ENCODE measurements around the gene SDK2.
A peak's percentile ranks its signal among the peaks of the same experiment; 100 is the strongest.
"Not testable (repeated sequence)": the region's sequence is repeated elsewhere in the genome, so short reads cannot be mapped to it uniquely, and the experiment has no call there.

SDK2 gene

DNA sequence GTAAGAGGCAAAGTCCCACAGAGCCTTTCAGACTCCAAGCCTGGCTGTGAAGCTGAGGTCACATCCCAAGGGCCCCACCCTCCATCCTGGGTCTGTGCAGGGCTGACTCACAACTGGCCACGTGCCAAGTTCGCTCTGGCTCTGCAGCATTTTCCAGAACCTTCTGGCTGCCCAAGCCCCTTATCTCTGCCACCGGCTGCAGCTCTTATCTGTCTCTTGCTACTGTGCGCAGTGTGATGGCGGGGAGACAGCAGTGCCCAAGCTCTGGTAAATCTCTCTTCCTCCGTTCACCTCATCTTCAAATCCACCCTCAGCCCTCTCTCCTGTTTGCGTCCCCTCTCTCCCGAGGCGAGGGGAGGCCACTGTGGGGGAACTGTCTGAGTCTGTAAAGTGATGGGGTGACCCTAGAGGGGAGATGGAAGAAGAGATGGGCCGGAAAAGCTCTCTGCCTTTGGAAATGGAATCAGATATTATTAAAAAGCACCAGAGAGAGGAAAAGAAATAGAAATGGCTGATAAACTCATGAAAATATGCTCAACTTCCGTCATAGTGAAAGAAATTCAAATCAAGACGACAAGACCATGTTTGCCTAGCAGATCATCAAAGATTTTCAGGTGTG lies 169.8 kb downstream of the SDK2 start:
- peak; percentile 13 for DNase-seq

DNA sequence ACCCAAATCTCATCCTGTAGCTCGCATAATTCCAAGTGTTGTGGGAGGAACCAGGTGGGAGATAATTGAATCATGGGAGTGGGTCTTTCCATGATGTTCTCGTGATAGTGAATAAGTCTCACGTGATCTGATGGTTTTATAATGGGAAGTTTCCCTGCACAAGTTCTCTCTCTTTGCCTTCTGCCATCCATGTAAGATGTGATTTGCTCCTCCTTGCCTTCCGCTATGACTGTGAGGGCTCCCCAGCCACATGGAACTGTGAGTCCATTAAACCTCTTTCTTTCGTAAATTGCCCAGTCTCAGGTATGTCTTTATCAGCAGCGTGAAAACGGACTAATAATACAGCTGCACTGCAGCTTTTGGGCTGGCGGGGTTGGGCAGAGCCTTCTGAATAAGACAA lies 171.5 kb downstream of the SDK2 start:
- DNase-seq = not testable (repeated sequence)

- DNase-seq = no peak
These were observed 172.3 kb downstream of the SDK2 start for GRCh38 chr17:73471924-73472323.

DNA sequence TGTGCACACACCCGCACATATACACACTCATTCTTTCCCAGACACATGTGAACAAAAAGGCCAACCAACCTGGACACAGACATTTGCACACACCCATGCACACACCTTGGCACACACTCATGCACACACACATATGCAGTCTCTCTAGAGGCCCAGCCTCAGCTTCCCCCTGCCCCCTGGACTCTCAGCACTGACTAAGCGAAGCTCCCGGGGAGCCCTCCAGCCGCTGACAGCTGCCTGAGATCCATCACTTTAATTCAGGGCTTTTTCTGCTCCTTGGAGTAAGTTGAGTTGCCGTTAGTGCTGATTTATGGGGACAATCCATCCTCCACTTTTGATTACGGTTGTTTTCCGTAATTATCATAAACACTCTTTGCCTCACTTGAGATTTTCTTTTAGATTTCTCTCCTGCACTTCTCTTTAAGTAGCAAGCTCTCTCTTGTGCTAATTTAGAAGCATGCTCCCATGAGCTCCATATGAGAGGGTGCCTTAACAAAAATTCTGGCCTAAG lies 173.9 kb downstream of the SDK2 start:
- no peak for DNase-seq

DNA sequence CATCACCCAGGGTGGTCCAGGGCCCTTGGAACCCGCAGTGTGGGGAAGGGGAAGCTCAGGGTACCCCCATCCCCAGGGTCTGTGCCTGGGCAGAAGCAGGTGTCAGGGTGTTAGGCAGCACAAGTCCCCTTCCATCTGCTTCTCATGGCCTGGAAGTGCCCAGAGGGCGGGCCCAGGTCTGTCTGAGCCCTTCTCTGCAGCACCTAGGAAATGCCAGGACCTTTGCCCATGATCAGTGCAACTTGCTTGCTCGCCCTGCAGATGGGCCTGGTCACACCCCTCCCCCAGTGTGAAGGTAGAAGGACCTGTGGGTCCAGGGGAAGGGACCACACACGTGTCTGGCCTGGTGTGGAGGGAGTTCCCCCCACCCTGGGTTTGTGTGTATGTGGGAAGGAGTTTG lies 174.9 kb downstream of the SDK2 start:
- no peak for DNase-seq

DNA sequence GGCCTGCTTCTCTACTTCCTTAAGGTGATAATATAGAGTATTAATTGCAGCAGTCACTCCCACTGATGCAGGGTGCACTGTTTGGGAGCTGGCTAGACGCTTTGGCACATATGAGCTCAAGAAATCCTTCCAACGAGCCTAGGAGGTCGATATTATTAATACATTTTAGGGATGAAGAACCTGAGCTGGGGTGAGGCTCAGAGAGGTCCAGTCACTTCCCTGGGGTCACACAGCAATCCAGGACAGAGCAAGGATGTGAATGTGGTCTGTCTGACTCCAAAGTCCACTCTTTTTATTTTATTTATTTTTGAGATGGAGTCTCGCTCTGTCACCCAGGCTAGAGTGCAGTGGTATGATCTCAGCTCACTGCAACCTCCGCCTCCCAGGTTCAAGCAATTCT lies 176.0 kb downstream of the SDK2 start:
- no peak for DNase-seq

- no peak for DNase-seq
These were observed 176.6 kb downstream of the SDK2 start for GRCh38 chr17:73467651-73468050.

DNA sequence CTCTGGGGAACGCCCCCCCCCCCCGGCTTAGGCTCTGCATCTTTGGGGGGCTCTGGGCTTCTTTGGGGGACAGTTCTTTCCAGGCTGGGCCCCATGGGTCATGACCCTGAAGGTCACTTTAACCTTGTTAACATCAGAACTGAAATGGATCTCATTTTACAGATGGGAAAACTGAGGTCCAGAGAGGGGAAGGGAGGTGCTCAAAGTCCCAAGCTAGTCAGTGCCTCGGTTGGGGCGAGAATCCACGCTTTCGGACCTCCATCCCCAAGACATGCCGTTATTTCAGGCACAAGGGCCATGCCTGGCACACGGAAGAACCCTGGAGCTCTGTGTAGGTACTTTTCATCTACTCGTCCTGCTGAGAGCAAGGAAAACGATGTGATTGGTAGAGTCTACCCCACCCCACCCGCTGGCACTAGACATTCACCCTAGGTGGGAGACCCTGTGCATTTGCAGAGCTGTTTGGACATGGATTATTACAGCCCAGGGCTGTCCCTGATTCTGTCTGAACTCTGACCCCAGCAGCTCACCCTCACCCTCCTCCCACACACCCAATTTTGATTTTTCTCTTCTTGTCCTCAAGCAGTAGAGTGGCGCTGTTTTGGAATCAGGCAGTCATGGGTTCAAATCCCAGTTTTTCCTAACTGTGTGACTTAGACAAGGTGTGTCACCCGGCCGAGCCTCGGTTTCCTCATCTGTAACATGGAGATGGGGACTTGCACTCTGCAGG lies 177.4 kb downstream of the SDK2 start:
- DNase-seq = no peak

DNA sequence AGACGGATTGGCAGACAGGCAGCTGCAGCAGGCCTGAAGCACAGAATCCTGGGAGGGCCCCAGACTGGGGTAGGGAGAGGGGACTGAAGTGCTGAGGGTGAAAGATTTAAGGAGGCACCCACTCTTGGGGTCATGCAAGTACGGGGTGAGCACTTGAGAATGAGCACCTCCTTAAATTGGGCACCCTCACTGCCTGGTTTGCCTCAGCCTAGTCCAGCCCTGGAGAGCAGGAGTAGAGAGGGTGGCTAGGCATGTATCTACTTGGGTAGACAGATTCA lies 178.4 kb downstream of the SDK2 start:
- DNase-seq = no peak

DNA sequence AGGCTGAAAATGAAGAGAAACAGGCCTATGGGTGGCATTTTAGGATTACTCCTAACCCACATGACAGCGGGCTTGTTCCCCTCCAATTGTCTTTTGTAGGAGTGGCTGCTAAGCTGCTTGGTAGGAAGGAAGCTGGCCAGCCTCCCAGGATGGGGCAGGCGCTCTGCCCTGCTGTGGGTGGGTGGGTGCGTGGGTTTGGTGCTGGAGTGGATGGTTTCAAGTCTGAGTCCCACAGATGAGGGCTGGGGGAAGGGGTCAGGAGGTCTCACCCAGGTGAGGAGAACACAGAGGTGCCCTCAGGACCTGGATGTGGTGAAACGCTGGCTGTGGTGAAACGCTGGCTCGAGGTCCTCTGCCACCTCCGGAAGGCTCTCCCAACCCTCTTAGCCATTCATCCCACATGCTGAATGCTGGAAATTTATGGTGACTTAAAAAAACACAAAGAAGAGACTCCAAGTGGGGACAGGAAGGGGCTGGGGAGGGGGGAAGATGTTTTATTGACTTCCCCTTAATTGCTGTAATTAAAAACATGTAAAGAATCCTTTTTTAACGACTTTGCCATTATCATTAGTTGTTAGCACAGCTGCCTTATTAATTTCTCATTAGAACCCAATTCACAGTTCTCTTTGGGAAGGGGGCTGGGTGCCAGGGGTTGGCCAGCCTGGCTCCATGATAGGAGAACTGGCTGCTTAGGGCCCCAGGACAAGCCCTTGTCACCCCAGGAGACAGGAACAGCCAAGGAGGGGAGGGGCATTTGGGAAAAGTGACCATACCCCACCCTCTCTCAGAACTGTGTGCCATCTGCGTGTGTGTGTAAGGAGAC lies 178.9 kb downstream of the SDK2 start:
- DNase-seq = no peak

DNA sequence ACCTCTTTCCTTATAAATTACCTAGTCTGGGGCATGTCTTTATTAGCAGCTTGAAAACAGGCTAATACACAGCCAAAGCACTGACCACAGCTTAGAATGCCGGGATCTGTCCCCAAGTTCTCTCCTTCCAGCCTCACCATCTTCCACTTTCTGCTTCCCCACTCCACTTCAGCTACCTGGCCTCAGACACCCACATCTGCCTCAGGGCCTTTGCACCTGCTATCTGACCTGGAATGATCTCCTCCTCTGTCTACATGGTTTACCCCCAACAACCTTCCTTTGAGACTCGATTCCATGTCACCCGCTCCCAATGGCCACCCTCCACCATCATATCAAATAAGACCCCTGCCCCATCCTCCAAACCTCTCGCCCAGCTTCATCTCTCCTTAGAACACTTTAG lies 179.8 kb downstream of the SDK2 start:
- no peak for DNase-seq

DNA sequence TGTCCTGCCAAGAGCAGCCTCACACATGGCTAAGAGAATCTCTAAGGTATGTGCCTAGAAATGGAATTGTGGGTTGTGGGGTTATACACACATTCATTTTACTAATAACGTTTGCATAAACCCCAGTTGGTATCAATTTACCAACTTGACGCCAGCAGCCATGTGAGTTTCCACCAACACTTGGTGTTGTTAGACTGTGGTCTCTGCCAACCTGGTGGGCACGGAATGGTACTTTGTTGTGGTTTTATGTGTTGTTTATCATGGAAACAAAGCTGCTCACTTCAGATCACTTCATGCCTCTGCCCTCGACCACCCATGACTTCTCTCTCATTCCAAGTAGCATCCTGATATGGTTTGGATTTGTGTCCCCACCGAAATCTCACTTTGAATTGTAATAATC lies 180.4 kb downstream of the SDK2 start:
- no peak for DNase-seq

- no peak for DNase-seq
These were observed 181.4 kb downstream of the SDK2 start for GRCh38 chr17:73462823-73463222.

DNA sequence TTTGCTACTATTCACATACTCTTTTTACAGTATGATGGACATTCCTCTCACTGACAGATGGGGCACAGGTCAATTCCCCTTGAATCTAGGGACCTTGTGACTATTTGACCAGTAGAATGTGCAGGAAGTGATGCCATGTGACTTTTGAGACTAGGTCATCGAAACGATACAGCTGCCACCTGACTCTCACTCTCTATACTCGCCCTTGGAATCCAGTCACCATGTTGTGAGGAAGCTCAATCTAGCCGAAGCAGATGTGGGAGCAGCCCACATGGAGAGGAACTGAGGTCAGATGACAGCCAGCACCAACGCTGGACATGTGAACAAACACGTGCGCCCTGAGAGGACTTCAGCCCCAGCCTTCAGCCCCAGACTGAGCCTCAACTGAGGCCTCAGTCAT lies 184.3 kb downstream of the SDK2 start:
- DNase-seq = no peak

- no peak for DNase-seq
These were observed 188.5 kb downstream of the SDK2 start for GRCh38 chr17:73455767-73456166.

GRCh38 chr17:73455050-73455687 lies 189.1 kb downstream of the SDK2 start:
- DNase-seq = no peak

DNA sequence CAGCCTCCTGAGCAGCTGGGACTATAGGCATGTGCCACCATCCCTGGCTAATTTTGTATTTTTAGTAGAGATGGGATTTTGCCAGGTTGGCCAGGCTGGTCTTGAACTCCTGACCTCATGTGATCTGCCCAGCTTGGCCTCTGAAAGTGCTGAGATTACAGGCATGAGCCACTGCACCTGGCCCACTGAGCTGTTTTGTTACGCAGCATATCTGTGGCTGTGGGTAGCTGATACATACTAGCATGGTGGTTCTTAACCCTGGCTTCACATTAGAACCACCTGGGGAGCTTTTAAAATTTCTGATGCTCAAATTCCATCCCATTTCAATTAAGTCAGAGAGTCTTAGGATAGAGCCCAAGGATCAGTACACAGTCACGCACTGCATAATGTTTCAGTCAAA lies 190.8 kb downstream of the SDK2 start:
- DNase-seq = not testable (repeated sequence)

GRCh38 chr17:73453090-73453489 lies 191.2 kb downstream of the SDK2 start:
- DNase-seq = no peak

DNA sequence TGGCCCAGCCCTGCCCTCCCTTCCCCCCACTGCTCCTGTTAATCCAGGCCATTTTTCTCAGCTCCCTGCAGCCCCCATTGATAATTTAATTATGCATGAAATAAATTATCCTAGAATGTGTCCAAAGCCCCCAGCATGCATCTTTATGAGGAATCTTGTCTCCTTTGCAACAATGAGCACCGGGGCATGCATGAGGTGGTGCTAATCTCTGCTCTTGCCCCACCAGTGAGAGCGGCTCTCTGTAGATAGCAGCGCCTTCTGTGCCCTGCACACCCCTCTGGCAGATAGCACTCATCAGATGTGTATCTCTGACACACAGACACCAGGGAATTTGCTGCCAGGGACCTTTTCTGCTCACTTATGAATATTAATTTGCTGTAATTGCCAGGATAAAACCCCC lies 192.2 kb downstream of the SDK2 start:
- DNase-seq = no peak

- DNase-seq = no peak
These were observed 196.9 kb downstream of the SDK2 start for GRCh38 chr17:73447319-73447718.

DNA sequence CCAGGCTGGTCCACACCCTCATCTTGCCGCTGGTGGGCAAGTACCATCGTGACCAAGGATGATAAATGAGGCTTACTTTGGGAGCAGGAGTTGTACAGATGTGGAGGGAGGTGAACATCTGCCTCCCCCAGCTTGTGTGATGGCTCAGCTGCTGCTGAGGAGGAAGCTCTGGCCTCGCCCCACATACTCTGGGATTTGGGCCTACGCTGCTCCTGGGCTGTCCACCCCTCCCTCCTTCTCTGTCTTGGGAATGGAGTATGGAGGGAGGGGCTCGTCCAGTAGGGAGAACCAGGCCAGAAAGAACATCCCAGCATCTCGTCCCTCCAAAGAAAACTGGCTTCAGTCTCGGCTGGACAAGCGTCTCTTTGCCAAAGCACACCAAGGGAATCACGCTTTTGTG lies 197.6 kb downstream of the SDK2 start:
- no peak for DNase-seq

DNA sequence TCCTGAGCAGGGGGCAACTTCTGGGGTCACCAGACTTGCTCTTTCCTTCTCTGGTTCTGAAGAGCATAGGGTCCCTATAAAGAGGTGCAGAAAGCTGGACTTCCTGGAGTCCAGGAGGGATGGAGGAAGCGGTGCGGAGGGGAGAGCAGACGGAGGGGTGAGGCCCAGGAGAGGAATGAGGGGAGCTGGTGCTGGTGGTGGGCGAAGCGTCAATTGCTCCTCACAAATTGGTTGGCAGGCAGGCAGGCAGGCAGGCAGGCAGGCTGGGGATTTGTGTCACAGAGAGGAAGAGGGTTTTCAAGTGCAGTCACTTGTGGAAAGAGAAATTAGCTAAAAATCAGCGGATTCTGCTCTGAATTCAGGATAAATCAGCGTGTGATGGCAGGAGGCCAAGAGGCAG lies 198.8 kb downstream of the SDK2 start:
- no peak for DNase-seq

DNA sequence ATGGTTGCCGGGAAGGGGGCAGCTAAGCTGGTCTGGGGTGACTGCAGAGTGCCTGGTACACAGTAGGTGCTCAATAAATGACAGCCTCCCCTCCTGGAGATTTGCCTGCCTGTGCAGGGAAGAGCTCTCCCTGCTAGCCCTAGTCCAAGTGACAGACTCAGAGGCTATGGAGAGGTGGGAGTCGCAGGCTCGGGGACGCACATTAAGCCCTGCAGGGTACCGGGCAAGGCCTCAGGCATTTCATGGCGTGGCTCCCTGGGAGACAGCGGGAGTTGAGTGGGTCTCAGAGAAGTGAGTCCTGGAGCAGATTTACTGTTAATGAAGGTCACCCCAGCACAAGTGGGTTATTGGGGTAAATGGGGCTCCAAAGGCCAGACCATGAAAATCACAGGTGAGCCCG lies 200.2 kb downstream of the SDK2 start:
- DNase-seq = no peak

GRCh38 chr17:73439597-73439996 lies 204.6 kb downstream of the SDK2 start:
- DNase-seq = no peak

All from stimulated activated CD4-positive, alpha-beta T cell treated with anti-CD3 and anti-CD28 coated beads, Interleukin-1b, Interleukin-23, amount 100 ng/mL, for 48 hours (primary cell).